RWPE1 (cell line): ENCODE data around the gene SPATA6L.

ENCODE experiments used
- CTCF ChIA-PET: fragments of 350-600 bp; sonication (Branson Sonifier 250); formaldehyde crosslinking; extraction: SDS; loops from one replicate; lab custom pipeline; 2021; lab: Yijun Ruan, JAX
- POLR2A ChIA-PET: fragments of 400-600 bp; formaldehyde crosslinking; extraction: SDS; loops from one replicate; lab custom pipeline; 2020; ENCODE audit warnings: antibody characterized with exemption; ENCODE audit not compliant: low non-redundant PET; lab: Yijun Ruan, JAX
- DNase-seq: peaks from one replicate; pipeline ENCODE4 v3.0.0; 2012; ENCODE audit warnings: low spot score
- H3K27ac ChIP-seq: fragments of 450-650 bp; 2 replicates; pipeline ENCODE4 v1.5.1; 2017
- TF ChIP-seq, protein P1 (sequence below): fragments of 450-650 bp; conservative IDR thresholded peaks from 2 replicates; pipeline ENCODE4 v1.5.1; 2017; ENCODE audit warnings: low read depth, mild to moderate bottlenecking

The SPATA6L gene

DNA sequence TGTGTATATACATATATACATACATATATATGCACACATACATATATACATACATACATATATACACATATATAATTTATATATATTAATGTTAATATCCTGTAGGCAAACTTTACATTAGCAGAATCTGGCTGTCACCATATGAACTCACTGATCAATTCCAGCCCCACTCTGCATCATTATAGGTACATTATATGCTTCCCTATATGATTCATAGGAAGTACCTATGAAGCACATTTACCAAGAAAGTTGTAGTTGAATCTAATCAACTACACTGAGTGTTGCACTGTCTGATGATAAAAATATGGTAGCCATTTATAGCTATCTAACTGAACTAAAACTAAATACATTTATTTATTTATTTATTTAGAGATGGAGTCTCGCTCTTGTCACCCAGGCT, 5.5 kb upstream of the SPATA6L start:
- CTCF ChIA-PET, result no interaction called here
- no peak overlapping the region for H3K27ac ChIP-seq
- TF ChIP-seq, protein P1, sequence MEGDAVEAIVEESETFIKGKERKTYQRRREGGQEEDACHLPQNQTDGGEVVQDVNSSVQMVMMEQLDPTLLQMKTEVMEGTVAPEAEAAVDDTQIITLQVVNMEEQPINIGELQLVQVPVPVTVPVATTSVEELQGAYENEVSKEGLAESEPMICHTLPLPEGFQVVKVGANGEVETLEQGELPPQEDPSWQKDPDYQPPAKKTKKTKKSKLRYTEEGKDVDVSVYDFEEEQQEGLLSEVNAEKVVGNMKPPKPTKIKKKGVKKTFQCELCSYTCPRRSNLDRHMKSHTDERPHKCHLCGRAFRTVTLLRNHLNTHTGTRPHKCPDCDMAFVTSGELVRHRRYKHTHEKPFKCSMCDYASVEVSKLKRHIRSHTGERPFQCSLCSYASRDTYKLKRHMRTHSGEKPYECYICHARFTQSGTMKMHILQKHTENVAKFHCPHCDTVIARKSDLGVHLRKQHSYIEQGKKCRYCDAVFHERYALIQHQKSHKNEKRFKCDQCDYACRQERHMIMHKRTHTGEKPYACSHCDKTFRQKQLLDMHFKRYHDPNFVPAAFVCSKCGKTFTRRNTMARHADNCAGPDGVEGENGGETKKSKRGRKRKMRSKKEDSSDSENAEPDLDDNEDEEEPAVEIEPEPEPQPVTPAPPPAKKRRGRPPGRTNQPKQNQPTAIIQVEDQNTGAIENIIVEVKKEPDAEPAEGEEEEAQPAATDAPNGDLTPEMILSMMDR, result no peak
- no peak for DNase-seq
- POLR2A ChIA-PET, result no interaction called here

DNA sequence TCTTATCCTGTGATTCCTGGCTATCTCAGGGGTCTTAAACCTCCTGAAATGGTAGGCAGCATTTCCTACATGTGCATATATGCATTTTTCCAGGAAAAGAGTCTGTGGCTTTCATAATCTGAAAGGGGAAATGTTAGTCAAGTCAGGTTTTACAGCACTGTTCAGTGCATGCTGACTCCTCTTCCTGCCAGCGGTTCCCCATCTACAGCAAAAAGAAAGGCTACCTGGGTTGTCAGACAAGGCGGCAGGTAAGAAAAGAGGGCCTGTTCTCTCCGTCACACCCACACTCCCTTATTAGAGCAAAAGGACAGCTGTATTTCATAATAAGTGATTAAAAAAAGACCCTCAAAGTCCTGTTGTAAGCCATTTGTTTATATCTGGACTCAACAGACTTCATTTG, 4.3 kb upstream of the SPATA6L start:
- no peak overlapping the region for H3K27ac ChIP-seq
- DNase-seq, result no peak
- ChIA-PET CTCF (no interaction called here), POLR2A (no interaction called here)
- TF ChIP-seq, protein P1, result no peak

DNA sequence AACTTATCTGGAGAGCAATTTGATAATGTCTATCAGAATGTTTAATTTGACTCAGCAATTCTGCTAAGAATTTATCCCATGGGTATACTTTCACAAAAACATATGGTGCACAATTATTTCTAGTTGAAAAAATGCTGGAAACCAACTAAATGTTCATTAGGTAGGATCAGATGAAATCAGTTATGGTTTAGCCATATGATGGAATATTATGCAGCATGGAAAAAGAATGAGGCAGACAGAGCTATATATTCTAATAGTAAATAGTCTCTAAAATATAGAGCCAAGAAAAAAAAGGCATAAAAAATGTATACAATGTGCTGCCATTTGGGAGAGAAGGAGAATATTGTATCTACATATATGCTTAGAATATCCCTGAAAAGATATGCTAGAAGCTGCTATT, 3.6 kb upstream of the SPATA6L start:
- POLR2A ChIA-PET, result no interaction called here
- no peak overlapping the region for H3K27ac ChIP-seq
- no peak for DNase-seq
- TF ChIP-seq, protein P1, result no peak
- CTCF ChIA-PET, result no interaction called here

DNA sequence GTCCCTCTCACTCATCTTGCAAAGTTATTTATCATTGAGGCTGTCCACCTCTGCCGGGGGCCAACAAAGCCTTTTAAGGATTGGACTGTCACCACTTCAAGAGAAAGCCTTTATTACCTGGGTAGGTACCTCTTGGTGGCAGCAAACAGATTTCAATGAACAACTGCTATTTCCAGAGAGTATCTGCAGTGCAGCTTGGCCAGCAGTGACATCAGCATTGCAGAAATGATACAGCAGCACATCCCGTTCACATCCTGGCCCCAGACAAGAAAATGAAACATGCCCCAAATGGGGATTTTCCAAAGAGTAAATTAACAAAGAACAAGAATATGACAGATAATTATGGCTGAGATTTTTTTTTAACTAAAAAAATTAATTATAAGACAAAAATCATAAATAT, 2.3 kb upstream of the SPATA6L start:
- no peak for DNase-seq
- CTCF ChIA-PET, result no interaction called here
- TF ChIP-seq, protein P1, result no peak
- H3K27ac ChIP-seq, result no peak overlapping the region
- POLR2A ChIA-PET, result no interaction called here

DNA sequence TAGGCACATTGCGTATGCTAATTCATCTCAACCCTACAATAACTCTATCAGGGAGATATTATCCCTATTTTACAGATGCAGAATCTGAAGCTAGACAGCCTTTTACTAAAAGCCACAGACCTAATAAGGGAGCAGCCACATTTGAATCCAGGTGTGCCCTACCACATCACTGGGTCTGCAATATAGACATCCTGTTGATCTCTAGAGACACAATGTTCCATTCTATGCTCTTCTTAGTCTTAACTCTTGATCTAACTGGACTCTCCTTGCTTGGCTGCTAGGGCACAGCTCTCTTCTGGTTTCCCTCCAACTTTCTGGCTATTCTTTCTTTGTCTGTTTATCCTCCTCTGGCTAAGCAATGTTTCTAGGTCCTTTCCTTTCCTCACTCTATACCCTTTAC, 1.4 kb upstream of the SPATA6L start:
- no peak overlapping the region for H3K27ac ChIP-seq
- DNase-seq, result no peak
- CTCF ChIA-PET, result no interaction called here
- POLR2A ChIA-PET, result no interaction called here
- TF ChIP-seq, protein P1, result no peak

DNA sequence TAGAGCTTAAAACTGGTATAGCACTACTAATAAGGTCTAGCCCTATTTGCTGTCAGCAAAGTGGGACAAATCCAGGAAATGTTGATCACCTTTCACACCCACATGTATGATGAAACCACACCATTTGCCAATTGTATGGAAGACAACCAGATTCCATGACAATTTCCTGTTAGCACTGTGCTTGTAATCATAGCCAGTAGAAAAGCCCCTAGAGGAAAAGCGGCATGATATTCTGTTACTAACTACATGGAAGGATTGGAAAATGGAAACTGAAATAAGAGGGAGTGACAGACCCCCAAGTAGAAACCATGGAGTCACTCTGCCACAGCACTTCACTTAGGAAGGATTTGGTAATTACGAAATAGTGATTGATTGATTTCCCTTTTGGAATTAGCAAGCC, 923 bp downstream of the SPATA6L start:
- no peak overlapping the region for H3K27ac ChIP-seq
- ChIA-PET POLR2A (no interaction called here), CTCF (no interaction called here)
- TF ChIP-seq, protein P1, result no peak
- no peak for DNase-seq

DNA sequence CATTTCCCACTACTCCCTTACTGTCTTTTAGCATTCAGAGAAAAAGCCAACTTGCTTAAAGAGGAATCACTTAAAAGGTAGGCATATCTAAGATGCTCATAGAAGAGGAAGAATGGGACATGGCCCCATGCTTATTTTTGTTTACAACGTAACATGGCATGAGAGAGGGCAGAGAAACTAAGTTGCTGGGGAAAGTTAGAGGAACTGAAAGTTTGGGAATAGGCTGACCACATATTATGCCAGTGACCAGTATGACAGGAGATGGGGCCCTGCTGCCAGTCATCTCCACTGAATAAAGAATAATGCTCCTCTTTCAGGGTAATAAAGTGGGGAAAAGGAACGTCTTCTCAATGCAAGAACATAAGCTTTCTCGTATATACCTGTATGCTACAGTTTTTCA, 2.3 kb downstream of the SPATA6L start:
- H3K27ac ChIP-seq, result no peak overlapping the region
- CTCF ChIA-PET, result interaction anchor here (0.7 kb wide), 1 partner anchor 99 kb away, joined by 3 read pairs; no protein-coding TSS in a partner anchor
- POLR2A ChIA-PET, result no interaction called here
- no peak for DNase-seq
- TF ChIP-seq, protein P1, result no peak
